ENCODE results near the gene DIO3.

- no peak for TF ChIP-seq CTCF (CRISPR knock-in tag; IDR thresholded peaks at IDR 0.05)
- TF ChIP-seq RAD51 (IDR thresholded peaks at IDR 0.05; ENCODE audit: borderline replicate concordance) = no peak
- TF ChIP-seq POLR2AphosphoS2 (IDR thresholded peaks at IDR 0.05; ENCODE audit: low read depth, low read length) = no peak
- no peak for TF ChIP-seq GTF2F1 (IDR thresholded peaks at IDR 0.05; ENCODE audit: low read length)
- TF ChIP-seq ZNF274 (CRISPR knock-in tag; IDR thresholded peaks at IDR 0.05) = no peak
- TF ChIP-seq ZNF224 (CRISPR knock-in tag; IDR thresholded peaks at IDR 0.05) = no peak
- TF ChIP-seq HBP1 (CRISPR knock-in tag; IDR thresholded peaks at IDR 0.05; ENCODE audit: low read depth) = no peak
- no peak for TF ChIP-seq BHLHE40 (IDR thresholded peaks at IDR 0.05; ENCODE audit: low read length)
- TF ChIP-seq ATF4 (CRISPR knock-in tag; IDR thresholded peaks at IDR 0.05) = no peak
These were observed 35.4 kb upstream of the DIO3 start for GRCh38 chr14:101525640-101526527.
